MCF 10A (cell line): ENCODE measurements around the gene CFAP43. TPM values are rescaled to one million over a fixed set of nuclear protein-coding genes. Genes with fewer than 3 reads are reported as not detected.
A peak's percentile ranks its signal among the peaks of the same experiment; 100 is the strongest.

Experiments
- BruUV-seq: library from RNA; stranded (reverse); fragments of 400-500 nt; replicated peaks from 2 replicates; lab custom pipeline; 2021; lab: Mats Ljungman, UMichigan
- CTCF ChIA-PET: fragments of 300-600 bp; sonication (Branson Sonifier 250); formaldehyde crosslinking; extraction: SDS; loops from one replicate; lab custom pipeline; 2021; ENCODE audit warnings: antibody characterized with exemption, inconsistent platforms; lab: Yijun Ruan, JAX
- POLR2A ChIA-PET: fragments of 300-600, 350-650 bp; sonication (Branson Sonifier 250); formaldehyde crosslinking; extraction: SDS; loops from one replicate; lab custom pipeline; 2020; ENCODE audit warnings: antibody characterized with exemption, inconsistent platforms; lab: Yijun Ruan, JAX
- DNase-seq: peaks from one replicate; pipeline ENCODE4 v3.0.0-alpha.2; 2018; ENCODE audit not compliant: unreplicated experiment
- H3K27ac Mint-ChIP-seq: one replicate; pipeline ENCODE4 v1.8.0; 2022; ENCODE audit warnings: mild to moderate bottlenecking, low read depth, mixed read lengths; ENCODE audit not compliant: unreplicated experiment
- H3K27me3 Mint-ChIP-seq: one replicate; pipeline ENCODE4 v1.8.0; 2022; ENCODE audit warnings: mixed read lengths; ENCODE audit not compliant: insufficient read depth, unreplicated experiment
- H3K36me3 Mint-ChIP-seq: one replicate; pipeline ENCODE4 v1.8.0; 2022; ENCODE audit warnings: mild to moderate bottlenecking, moderate library complexity, mixed read lengths; ENCODE audit not compliant: insufficient read depth, unreplicated experiment
- H3K4me1 Mint-ChIP-seq: one replicate; pipeline ENCODE4 v1.8.0; 2022; ENCODE audit warnings: mixed read lengths; ENCODE audit not compliant: insufficient read depth, unreplicated experiment
- H3K4me3 Mint-ChIP-seq: one replicate; pipeline ENCODE4 v1.8.0; 2022; ENCODE audit warnings: mild to moderate bottlenecking, moderate library complexity, mixed read lengths; ENCODE audit not compliant: unreplicated experiment
- H3K9me3 Mint-ChIP-seq: one replicate; pipeline ENCODE4 v1.8.0; 2022; ENCODE audit warnings: mixed read lengths; ENCODE audit not compliant: unreplicated experiment
- CTCF ChIP-seq: fragments of 200-600 bp; IDR thresholded peaks from one replicate; pipeline ENCODE4 v1.8.0; 2022; ENCODE audit warnings: antibody characterized with exemption, mild to moderate bottlenecking; ENCODE audit not compliant: unreplicated experiment
- intact Hi-C: fragments of 100-400 bp; cut with micrococcal nuclease; formaldehyde crosslinking; loops from 2 replicates; pipeline ENCODE4 v1.14.1; 2022
- total RNA-seq: library from RNA; stranded (reverse); gene quantifications from 2 replicates; pipeline ENCODE4 v1.2.3, GENCODE V29; 2022

The CFAP43 gene
- total RNA-seq, 1 experiment from 2014 or later, result 0.42 TPM

- H3K27ac Mint-ChIP-seq, result no peak overlapping the region
- no peaks in the 10 kb centered on the region for H3K4me1 Mint-ChIP-seq
- intact Hi-C loops, result no loop called here
- no peak for DNase-seq
- no peaks in the 10 kb centered on the region for H3K9me3 Mint-ChIP-seq
- BruUV-seq, result no TSS peak
- H3K4me3 Mint-ChIP-seq, result no peak overlapping the region
- ChIA-PET POLR2A (no interaction called here), CTCF (no interaction called here)
- H3K36me3 Mint-ChIP-seq, result no peaks in the 10 kb centered on the region
- no peak for TF ChIP-seq CTCF
- H3K27me3 Mint-ChIP-seq, result no peaks in the 10 kb centered on the region
Measured at GRCh38 chr10:104138131-104138530, 94.0 kb downstream of the CFAP43 start.

GRCh38 chr10:104130041-104130440 lies 102.1 kb downstream of the CFAP43 start:
- intact Hi-C loops, result no loop called here
- Mint-ChIP-seq H3K27me3 (no peaks in the 10 kb centered on the region), H3K36me3 (peaks cover 12% of the 10 kb centered on the region), H3K9me3 (no peaks in the 10 kb centered on the region), H3K4me1 (no peaks in the 10 kb centered on the region), H3K27ac (no peak overlapping the region), H3K4me3 (no peak overlapping the region)
- BruUV-seq, result no TSS peak
- no peak for TF ChIP-seq CTCF
- DNase-seq, result no peak
- POLR2A ChIA-PET, result interaction anchor here (1.8 kb wide), 1 partner anchor 8 kb away, joined by 6 read pairs; the partner anchor contains the start of gene SFR1
- CTCF ChIA-PET, result interaction anchor here (0.7 to 1.2 kb wide), 3 partner anchors 272 to 577 kb away, joined by 3 to 5 read pairs (median 4); no protein-coding TSS in a partner anchor

GRCh38 chr10:104128214-104128613 lies 104.0 kb downstream of the CFAP43 start:
- Mint-ChIP-seq H3K9me3 (no peaks in the 10 kb centered on the region), H3K4me1 (peaks cover 5% of the 10 kb centered on the region), H3K27ac (no peak overlapping the region), H3K36me3 (peaks cover 18% of the 10 kb centered on the region), H3K27me3 (no peaks in the 10 kb centered on the region), H3K4me3 (no peak overlapping the region)
- no peak for TF ChIP-seq CTCF
- ChIA-PET POLR2A (interaction anchor here (0.6 to 1.3 kb wide), 4 partner anchors 9 to 67 kb away, joined by 3 to 7 read pairs (median 4); no protein-coding TSS in a partner anchor), CTCF (no interaction called here)
- intact Hi-C loops, result no loop called here
- BruUV-seq, result no TSS peak
- peak; percentile 58 for DNase-seq

- ChIA-PET POLR2A (interaction anchor here (0.6 to 1.3 kb wide), 9 partner anchors 13 to 83 kb away, joined by 3 to 7 read pairs (median 3); no protein-coding TSS in a partner anchor), CTCF (interaction anchor here (0.5 to 1.4 kb wide), 4 partner anchors 45 to 91 kb away, joined by 4 to 5 read pairs (median 4); no protein-coding TSS in a partner anchor)
- no peak for TF ChIP-seq CTCF
- Mint-ChIP-seq H3K9me3 (no peaks in the 10 kb centered on the region), H3K4me3 (no peak overlapping the region), H3K36me3 (peaks cover 18% of the 10 kb centered on the region), H3K4me1 (peaks cover 13% of the 10 kb centered on the region), H3K27me3 (no peaks in the 10 kb centered on the region), H3K27ac (no peak overlapping the region)
- BruUV-seq, result no TSS peak
- intact Hi-C loops, result no loop called here
- peak; percentile 16 for DNase-seq
Measured at GRCh38 chr10:104127411-104127810, 104.8 kb downstream of the CFAP43 start.
